HG03378 (cell line): ENCODE results near the gene SLC11A2.
"Not testable (repeated sequence)": the region's sequence is repeated elsewhere in the genome, so short reads cannot be mapped to it uniquely, and the experiment has no call there.

ENCODE experiments used
- ATAC-seq: cut with Tn5 transposase; IDR thresholded peaks from one replicate; pipeline ENCODE4 v1.9.1; 2021; ENCODE audit warnings: mild to moderate bottlenecking, moderate library complexity; ENCODE audit not compliant: unreplicated experiment

SLC11A2 gene

DNA sequence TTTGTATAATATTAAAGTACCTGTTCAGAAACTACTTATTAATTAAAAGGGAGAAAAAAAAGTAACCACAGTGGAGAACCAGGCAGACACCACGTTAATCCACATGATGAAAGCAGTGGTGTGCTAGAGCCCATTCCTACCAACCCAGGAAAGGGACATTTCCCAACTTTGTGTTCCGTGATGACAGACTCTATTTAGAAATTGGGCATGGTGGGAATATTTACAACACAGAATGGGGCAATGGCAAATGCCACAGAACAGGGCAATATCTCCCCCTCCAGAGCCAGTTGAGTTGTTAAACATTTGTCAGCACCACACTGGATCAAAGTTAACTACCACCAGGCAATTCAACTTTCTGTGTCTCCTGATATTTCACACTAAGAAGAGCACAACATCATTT, 75.1 kb downstream of the SLC11A2 start:
- no peak for ATAC-seq

DNA sequence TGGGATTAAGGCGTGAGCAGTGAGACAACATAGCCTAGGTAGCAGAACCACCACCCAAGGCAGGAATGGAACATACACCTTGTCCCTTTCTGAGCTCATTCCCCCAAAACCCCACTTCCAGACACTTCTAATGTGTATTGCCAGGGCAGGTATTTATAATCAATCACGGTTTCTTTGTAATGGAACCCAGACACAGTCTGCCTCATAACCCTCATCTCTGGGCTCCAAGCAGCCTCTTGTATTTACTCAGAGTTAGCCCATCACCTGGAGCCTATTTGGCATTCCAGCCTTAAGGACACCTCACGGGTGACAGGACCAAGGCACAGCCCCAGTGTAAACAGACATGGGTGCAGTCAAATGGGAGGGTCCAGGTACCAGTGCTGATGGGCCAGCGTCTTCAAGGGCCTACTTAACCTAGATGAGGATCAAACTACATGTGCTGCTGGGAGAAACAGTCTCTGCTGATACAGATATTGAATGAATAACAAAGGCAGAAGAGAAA, 76.3 kb downstream of the SLC11A2 start:
- no peak for ATAC-seq

DNA sequence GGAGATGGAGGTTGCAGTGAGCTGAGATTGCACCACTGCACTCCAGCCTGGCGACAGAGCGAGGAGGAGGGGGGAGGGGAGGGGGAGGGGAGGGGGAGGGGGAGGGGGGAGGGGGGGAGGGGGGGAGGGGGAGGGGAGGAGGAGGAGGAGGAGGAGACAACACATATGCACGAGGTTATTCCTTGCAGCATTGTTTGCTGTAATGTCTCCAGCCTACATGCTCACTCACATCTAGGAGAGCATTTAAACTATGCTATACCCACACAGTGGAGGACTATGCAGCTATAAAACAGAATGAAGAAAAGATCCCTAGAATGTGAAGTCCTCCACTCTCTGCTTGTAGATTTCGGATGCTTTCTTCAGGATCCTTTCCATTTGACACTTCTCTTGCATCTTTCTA, 77.4 kb downstream of the SLC11A2 start:
- ATAC-seq, result no peak

DNA sequence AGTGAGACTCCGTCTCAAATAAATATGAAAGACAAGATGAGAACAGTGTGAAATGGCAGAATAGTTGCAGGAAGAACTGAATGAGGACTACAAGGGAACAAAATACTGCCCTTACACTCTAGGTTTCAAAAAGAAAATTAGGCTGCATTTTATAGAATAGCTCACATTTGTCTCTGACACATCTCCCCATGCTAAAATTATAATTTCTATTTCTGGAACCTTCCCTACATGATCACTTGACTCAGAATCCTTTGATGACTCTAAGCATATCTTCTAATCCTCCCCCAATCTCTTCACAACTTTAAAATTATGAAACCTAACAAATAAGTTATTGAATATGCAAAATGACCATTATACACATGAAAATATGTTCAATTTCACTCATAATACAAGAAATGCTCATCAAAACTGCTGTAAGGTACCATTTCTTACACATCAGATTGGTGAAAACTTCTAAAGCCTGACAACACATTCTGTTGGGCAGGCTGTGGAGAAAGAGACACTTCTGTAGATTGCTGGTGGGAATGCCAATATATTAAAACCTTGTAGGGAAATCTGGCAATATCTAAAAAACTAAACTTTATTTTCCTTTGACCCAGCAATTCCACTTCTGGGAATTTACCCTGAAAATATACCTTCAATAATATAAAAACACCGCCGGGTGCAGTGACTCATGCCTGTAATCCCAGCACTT, 78.1 kb downstream of the SLC11A2 start:
- ATAC-seq, result no peak

DNA sequence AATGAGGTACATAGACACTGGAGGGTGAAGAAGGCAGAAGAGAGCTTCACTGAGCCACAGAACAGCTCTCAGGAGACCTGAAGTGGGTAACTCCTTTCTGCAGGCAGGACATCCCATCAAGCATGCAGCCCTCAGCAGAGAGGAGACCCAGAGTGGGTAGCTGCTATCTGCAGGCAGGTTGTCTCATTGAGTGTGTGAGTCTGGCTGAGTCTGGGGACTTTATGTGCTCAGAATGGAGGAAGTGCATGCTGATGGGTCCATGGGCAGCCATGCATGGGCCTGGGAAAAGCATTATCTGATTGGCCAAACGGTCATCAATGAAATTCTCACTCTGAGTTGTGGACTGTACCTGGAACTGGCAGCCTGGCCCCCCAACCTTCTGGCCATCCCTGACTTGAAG, 88.5 kb downstream of the SLC11A2 start:
- ATAC-seq, result no peak

DNA sequence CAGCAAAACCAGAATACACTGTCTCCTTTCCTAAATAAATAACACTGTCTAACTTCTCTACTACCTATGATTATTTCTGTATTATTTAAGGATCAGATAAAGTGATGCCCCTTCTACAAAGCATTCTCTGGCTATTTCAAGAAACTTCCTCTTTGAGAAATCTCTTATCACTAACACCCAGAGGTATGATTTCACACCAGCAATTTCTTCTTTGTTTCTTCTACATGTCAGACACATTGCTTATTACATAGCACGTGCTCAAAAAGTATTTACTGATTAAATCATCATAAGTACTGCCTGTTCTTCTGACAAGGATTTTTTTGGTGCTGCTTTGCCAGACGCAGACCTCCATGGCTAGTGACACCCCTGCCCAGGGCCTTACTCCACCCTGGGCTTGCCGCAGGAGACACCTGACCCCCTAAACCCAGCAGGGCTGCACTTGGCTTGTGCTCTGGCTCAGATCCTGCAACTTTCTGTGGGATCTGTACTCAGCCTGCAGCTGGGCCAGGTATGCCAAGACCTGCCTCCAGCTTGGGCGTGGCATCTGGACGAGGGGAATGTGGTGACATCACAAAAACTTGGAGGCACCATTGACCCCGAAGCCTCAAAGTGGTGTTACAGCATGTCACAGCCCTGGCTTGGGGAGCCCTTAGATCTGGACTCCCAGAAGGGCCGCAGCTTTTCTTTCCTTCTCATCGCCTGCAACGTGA, 89.2 kb downstream of the SLC11A2 start:
- ATAC-seq, result no peak

DNA sequence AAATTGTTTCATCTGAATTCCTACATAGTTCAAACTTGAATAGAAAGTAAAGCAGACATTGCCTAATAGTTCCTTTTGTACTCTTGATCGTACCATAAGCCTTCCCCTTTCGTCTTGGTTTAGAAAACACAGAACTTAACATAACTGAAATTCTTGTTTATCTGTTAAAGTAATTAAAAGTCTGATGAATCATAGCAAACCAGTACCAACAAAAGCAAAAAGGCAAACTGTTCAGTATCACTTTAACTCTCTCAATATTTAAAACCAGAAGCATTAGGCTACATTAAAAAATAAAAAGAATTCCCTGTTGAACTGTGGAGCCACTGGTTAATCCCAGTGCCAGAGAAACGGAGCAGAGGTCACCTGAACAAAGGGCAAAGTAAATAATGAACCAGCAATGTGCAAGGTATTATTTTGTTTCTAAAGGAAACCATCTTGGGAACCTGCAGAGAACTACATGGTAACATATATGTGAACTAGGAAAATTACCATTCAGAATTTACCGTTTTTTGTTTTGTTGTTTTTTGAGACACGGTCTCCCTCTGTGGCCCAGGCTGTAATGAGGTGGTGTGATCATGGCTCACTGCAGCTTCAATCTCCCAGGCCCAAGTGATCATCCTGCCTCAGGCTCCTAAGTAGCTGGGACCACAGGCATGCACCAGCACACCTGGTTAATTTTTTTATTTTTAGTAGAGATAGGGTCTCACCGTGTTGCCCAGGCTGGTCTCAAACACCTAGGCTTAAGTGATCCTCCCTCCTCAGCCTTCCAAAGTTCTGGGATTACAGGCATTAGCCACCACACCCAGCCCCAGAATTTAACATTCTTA, 91.0 kb downstream of the SLC11A2 start:
- ATAC-seq, result no peak

DNA sequence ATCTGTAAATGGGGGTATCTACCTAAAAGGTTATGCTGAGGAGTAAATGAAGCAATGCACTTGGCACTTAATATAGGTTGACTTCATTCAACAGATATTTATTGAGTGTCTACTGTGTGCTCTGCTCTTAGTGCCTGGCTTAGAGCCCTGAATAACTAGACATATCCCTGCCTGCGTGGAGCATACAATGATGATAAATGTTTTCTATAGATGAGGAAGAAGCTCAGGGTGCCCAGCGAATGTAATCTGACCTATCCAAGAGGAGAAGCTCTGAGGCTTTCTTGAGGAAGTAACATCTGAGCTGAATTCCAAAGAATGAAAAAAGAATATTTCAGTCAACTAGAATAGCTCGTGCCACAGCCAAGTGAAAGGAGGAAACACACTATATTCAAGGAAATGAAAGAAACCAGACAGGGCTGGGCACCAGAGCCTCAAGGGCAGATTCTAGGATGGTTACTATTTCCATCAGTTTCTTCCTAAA, 91.8 kb downstream of the SLC11A2 start:
- no peak for ATAC-seq

DNA sequence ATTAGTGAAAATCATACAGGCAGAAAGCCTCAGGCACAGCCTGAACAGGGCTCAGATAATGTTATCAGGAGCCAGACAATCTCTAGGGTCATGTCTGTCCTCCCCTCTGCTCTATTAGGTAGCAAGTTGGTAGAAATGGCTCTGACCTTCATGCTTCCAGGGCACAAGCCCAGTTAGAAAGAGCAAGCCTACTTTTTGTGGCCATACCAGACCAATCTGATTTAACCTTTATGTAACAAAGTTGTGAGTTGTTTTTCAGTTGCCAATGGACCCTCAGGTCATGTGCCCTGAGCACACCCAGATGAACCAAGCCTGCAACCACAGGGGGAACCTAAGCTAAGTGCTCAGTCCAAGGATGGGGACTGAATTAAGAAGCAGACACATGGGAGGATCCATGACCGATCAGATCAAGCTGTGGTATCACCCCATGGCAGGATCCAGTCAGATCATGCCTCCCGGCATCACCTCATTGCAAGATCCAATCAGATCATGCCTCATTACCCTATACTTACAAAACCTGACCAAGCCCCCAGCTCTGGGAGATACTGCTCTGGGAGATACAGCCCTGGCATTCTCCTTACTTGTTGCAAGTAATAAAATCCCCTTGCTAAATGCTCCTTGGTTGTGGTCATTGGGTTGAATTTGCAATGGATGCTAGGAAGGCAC, 92.6 kb downstream of the SLC11A2 start:
- no peak for ATAC-seq

DNA sequence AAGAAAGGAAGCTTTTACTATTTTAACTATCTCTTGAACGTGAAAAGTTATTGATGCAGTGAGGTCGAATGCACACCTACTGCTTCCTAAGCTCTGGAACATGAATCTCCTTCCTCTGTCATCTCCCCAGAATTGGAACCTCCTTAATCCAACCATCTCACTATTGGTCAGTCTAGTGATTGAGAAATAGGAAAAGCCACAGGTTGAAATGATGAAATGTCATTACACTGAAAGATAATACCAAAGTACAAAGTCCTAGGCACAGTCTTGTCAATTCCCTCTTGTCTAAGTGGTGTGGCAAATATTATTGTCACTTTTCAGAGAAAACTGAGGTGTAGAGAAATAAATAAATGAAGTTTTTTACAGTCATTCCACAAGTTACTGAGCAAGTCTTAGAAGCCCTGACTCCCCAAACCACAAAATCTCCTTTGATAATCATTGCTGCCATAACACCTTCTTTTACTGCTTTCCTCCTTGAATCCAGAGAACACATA, 93.3 kb downstream of the SLC11A2 start:
- ATAC-seq, result no peak

DNA sequence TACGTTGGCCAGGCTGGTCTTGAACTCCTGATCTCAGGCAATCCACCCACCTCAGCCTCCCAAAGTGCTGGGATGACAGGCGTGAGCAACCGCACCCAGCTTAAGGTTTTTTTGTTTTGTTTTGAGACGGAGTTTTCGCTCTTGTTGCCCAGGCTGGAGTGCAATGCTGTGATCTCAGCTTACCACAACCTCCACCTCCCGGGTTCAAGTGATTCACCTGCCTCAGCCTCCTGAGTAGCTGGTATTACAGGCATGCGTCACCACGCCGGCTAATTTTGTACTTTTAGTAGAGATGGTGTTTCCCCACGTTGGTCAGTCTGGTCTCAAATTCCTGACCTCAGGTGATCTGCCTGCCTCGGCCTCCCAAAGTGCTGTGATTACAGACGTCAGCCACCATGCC, 95.7 kb downstream of the SLC11A2 start:
- not testable (repeated sequence) for ATAC-seq

DNA sequence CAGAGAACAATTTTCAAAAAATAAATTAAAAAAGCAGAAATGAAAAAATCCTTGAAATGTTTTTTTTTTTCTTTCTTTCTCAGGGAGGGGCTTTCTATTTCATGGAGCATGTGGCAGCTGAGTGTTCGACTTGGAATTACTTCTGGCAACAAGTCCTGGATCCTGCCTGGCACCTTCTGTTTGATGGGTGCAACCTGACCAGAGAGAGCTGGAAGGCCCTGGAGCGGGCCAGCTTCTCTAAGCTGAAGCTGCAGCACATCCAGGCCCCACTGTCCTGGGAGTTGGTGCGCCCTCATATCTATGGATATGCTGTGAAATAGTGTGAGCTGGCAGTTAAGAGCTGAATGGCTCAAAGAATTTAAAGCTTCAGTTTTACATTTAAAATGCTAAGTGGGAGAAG, 96.4 kb downstream of the SLC11A2 start:
- no peak for ATAC-seq
